GM21423 (cell line): ENCODE results near the gene NPAS2.

Source experiments
- ATAC-seq: cut with Tn5 transposase; IDR thresholded peaks from one replicate; pipeline ENCODE4 v1.9.1; 2021; ENCODE audit warnings: mild to moderate bottlenecking, moderate library complexity; ENCODE audit not compliant: unreplicated experiment

Gene NPAS2

GRCh38 chr2:100796499-100797100, 23.3 kb upstream of the NPAS2 start:
- no peak for ATAC-seq

DNA sequence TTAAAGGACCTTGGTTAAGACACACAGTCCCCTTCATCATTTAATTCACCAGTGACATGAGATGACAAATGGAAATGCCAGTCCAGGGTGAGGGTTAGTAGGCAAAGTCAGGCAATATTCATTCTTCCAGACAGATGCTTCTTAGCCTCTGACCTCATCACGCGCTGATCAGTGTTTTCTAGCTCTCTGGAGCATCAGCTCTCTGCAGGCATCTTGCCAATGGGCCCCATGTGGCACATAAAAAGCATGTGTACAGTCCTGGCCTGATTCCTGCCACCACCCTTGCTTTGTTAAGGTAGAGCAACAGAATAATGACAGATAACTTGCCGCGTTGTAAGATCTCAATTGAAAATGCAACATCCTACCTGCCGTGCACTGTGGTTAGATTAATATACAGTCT, 20.3 kb upstream of the NPAS2 start:
- ATAC-seq, result no peak

DNA sequence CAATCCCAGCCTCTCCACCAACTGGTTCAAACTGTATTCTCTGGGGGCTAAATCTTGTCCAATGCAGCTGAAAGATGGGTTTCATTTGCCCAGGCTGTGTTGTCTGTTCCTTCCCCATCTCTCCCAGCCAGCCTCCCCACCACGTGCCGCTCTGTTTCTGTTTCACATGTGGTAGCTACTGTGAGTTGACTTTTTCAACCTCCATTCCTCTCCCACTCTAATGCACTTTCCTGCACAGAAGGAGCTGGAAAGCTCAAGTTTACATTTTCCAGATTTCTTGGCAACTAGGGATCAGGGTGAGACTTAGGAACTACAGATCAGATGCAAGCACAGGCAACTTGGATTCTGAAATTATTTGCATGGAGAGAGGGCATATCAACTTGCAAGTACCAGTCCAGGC, 19.0 kb upstream of the NPAS2 start:
- ATAC-seq, result no peak

- no peak for ATAC-seq
Measured at GRCh38 chr2:100801402-100801801, 18.5 kb upstream of the NPAS2 start.

- ATAC-seq, result no peak
Measured at GRCh38 chr2:100802066-100802465, 17.9 kb upstream of the NPAS2 start.

GRCh38 chr2:100803334-100803733, 16.6 kb upstream of the NPAS2 start:
- ATAC-seq, result no peak

GRCh38 chr2:100806550-100806949, 13.4 kb upstream of the NPAS2 start:
- ATAC-seq, result no peak

GRCh38 chr2:100807707-100808106, 12.2 kb upstream of the NPAS2 start:
- no peak for ATAC-seq

DNA sequence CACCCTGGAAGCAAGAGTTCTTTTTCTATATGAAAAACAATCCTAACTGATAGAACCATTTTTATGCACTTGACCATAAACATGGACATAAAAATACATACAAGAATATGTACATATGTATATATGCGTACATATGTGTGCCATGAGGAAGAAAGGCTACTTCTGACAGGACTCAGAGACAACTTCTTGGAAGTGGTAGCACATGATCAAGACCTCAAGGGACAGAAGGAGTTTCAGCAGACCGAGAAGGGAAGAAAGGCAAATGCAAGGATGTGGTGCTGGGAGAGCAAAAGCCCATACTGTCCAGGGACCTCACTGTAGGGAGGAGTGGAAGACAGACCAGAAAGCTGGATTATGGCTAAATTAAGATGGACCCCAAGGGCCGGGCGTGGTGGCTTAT, 11.4 kb upstream of the NPAS2 start:
- ATAC-seq, result no peak

GRCh38 chr2:100809506-100809905, 10.4 kb upstream of the NPAS2 start:
- no peak for ATAC-seq

DNA sequence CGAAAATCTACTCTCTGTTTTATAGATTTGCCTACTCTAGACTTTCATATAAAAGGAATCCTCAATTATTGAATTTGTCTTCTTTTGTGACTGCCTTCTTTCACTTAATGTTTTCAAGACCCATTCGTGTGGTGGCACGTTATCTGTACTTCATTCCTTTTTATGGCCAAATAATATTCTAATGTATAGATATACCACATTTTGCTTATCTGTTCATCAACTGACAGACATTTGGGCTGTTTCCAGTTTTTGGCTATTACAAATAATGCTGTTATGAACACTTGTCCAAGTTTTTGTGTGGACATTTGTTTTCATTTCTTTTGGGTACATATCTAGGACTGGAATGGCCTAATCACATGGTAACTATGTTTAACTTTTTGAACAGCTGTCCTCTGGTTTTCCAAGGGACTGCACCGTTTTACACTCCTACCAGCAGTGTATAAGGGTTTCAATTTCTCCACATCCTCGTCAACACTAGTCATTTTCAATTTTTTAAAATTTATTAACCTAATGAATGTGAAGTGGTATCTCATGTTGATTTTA, 9.3 kb upstream of the NPAS2 start:
- ATAC-seq, result no peak

DNA sequence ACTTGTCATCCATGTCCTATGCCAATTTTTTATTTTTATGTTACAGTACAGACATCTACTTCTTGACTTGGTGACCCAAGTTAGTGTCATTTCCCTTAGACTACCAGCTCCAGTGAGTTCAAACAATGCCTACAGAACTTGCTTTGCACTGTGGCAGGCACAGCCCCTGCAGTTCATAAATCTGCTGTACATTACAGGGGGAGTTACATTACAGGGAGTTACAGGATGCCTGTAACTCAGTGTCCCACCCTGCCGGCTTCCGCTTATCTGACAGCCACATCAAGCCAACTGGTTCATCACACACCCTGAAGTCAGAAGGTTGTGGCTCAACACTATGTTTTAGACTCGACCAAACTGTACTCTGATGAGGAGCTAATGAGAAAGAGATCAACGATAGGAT, 7.8 kb upstream of the NPAS2 start:
- no peak for ATAC-seq

- ATAC-seq, result no peak
Measured at GRCh38 chr2:100812573-100812972, 7.4 kb upstream of the NPAS2 start.

- ATAC-seq, result no peak
Measured at GRCh38 chr2:100813527-100813926, 6.4 kb upstream of the NPAS2 start.

- no peak for ATAC-seq
Measured at GRCh38 chr2:100814043-100814442, 5.9 kb upstream of the NPAS2 start.

- ATAC-seq, result no peak
Measured at GRCh38 chr2:100814453-100814852, 5.5 kb upstream of the NPAS2 start.

DNA sequence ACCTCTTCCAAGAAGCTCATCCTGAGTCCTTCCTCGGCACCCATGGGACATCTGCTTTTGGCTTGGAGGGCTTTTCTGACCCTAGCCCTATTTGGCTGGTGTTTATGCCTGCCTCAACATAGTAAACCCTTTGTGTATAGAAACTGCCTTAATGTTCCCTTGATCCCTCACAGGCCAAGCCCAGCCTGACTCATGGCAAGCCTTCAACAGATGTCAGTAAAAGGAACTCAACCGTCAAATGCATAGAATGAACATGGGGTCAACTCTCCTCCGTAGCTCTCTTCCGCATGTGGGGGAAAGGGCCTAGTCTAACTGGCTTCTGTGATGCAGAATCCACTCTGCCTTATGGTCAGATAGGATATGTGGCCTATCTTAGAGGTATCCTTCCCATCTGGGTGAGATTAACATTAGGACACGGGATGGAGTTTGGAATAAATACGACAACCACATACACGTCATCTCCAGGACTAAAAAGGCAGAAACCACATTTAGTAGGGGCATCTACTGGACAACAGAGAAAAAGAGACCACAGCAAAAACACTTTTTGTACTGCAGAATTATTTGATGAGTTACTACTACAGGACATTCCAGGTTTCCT, 2.5 kb upstream of the NPAS2 start:
- no peak for ATAC-seq

- ATAC-seq, result no peak
Measured at GRCh38 chr2:100818003-100818605, 1.8 kb upstream of the NPAS2 start.

DNA sequence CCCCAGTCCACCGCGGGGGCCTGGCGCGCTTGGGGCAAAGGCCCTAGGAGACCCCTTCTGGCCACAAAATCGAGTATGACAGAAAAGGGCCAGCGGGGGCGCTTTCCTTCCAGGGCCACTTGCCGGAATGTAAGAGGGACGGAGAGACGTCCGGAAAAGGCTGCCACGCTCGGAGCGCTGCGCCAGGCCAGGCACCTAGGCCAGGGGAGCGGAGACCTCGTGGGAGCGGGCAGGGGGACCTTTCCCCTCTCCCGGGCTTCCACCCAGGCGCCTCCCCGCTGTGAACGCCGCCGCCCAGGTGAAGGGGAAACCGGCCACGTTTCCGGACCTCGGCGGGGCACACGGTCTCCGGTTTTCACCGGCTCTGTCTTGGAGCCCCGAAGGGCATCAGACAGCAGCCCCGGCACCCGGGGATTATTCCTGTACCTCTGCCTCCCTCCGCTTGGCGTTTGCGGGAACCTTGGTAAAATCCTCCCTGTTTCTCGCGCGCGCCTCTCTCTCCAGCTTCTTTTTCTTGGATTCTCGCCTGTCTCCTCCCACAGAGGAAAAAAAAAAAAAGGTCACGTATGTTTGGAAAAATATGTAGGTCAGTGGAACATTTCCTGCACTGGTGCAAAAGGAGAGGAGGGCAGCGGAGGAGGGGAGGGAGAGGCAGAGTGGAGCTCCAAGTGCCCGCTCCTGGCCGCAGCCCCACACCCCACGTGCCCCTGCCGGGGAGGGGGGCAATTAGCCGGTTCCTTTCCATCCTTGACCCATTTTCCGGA, 1.2 kb upstream of the NPAS2 start:
- ATAC-seq, result no peak

DNA sequence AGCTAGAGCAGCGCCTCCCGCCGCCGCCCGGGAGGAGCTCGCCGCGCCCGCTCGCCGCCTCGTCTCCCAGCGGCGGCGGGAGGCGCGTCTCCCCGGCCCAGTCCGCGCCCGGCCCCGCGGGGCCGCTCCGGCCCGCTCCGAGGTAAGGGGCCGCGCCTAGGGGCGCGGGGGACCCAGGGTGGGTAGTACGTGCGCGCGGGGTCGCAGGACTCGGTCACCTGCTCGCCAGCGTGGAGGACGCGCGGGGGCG, 259 bp downstream of the NPAS2 start:
- no peak for ATAC-seq

- ATAC-seq, result no peak
Measured at GRCh38 chr2:100820523-100821254, 750 bp downstream of the NPAS2 start.
